Spleen (tissue), 13 donors: ENCODE data around the gene ZMYND8. TPM values are rescaled to one million over a fixed set of nuclear protein-coding genes. Genes with fewer than 3 reads are reported as not detected.

Source experiments
- DNase-seq: peaks from one replicate; pipeline ENCODE4 v3.0.0-alpha.2; 2020
- H3K27ac ChIP-seq, 8 donors: fragments of 200-600 bp; sonication (generic) in 7 of 8; 1 replicate in 4 of 8; 2 replicates in 4 of 8; pipeline versions ENCODE4 v1.5.0 to v1.8.0; 2016 to 2021; ENCODE audit warnings: inconsistent platforms in 4 of 8, mild to moderate bottlenecking in 4 of 8, moderate library complexity in 1 of 8
- H3K27me3 ChIP-seq, 7 donors: fragments of 200-600 bp; sonication (generic) in 6 of 7; replicated peaks in 1 of 7; 1 replicate in 4 of 7; 2 replicates in 3 of 7; pipeline versions ENCODE4 v1.5.0 to v1.8.0; 2016 to 2021; ENCODE audit warnings: inconsistent platforms in 3 of 7, mild to moderate bottlenecking in 1 of 7
- H3K36me3 ChIP-seq, 6 donors: fragments of 200-600 bp; sonication (generic) in 5 of 6; 1 replicate in 4 of 6; 2 replicates in 2 of 6; pipeline versions ENCODE4 v1.5.0 to v1.8.0; 2016 to 2021; ENCODE audit warnings: inconsistent platforms in 2 of 6
- H3K4me1 ChIP-seq, 6 donors: fragments of 200-600 bp; sonication (generic) in 5 of 6; 1 replicate in 3 of 6; 2 replicates in 3 of 6; pipeline versions ENCODE4 v1.5.0 to v1.8.0; 2016 to 2021; ENCODE audit warnings: inconsistent platforms in 3 of 6
- H3K4me3 ChIP-seq, 8 donors: fragments of 200-600 bp; sonication (generic) in 7 of 8; 1 replicate in 4 of 8; 2 replicates in 4 of 8; pipeline versions ENCODE4 v1.5.0 to v1.8.0; 2016 to 2021; ENCODE audit warnings: inconsistent platforms in 4 of 8, mild to moderate bottlenecking in 4 of 8, moderate library complexity in 2 of 8
- H3K9me3 ChIP-seq, 8 donors: fragments of 200-600 bp; sonication (generic) in 7 of 8; 1 replicate in 4 of 8; 2 replicates in 4 of 8; pipeline versions ENCODE4 v1.5.0 to v1.8.0; 2016 to 2021; ENCODE audit warnings: inconsistent platforms in 4 of 8
- POLR2A ChIP-seq, 3 donors: fragments of 450-650 bp; IDR thresholded peaks; one replicate each; pipeline ENCODE4 v1.5.1; 2017; ENCODE audit warnings: antibody characterized with exemption in 3 of 3, mild to moderate bottlenecking in 1 of 3
- POLR2AphosphoS5 ChIP-seq, 3 donors: sonication (generic); formaldehyde crosslinking; IDR thresholded peaks; one replicate each; pipeline ENCODE4 v1.5.1; 2017; ENCODE audit warnings: antibody characterized with exemption in 3 of 3
- WGBS, 5 donors: extraction: QIAGEN DNeasy Blood & Tissue Kit in 3 of 5; methylation state at CpG; one replicate each; pipeline versions ENCODE4 v1.1.5 to v1.1.7; 2013 to 2018; 5-methylcytosine and 5-hydroxymethylcytosine counted together
- intact Hi-C: fragments of 100-400 bp; cut with DNase I; formaldehyde crosslinking; loops from one replicate; pipeline ENCODE4 v1.15.0; 2023; ENCODE audit warnings: low total_unique reads
- long read RNA-seq, 2 donors: transcript quantifications; one replicate each; lab custom pipeline, GENCODE V29; 2026
- polyA plus RNA-seq, 3 donors: library from polyadenylated mRNA; stranded (reverse); fragments of 200-250 nt; gene quantifications; one replicate each; pipeline ENCODE4 v1.2.1, GENCODE V29; 2013
- total RNA-seq, 7 donors: library from RNA; depleted of rRNA in 3 of 7; stranded (reverse); fragments of >200 nt in 3 of 7; fragmentation: NEBNext Ultra II Directional in 4 of 7; extraction: Animal tissue kit (Norgen Biotek cat#: 25700) in 4 of 7; gene quantifications; one replicate each; pipeline versions ENCODE4 v1.1.0 to v1.2.1, GENCODE V29; 2016 to 2021
- TF ChIP-seq, protein P1 (sequence below), 11 experiments: fragments of 200-600 bp in 7 of 11; fragments of 450-650 bp in 4 of 11; sonication (generic) in 4 of 11; IDR thresholded peaks in 8 of 11; conservative IDR thresholded peaks in 3 of 11; 1 replicate in 7 of 11; 2 replicates in 4 of 11; pipeline versions ENCODE4 v1.4.0 to v1.8.0; 2016 to 2021; ENCODE audit warnings: antibody characterized with exemption in 11 of 11, inconsistent platforms in 4 of 11, mild to moderate bottlenecking in 1 of 11
- donor health status: healthy with polysubstance abuse.
- donor health status: DM: no; HTN: no; CAD: no; lungs with moderate emphysema.
- donor health status: DM: no; HTN: no; CAD: no.
- donor health status: Bipolar disorder and iron deficiency.
- donor health status: healthy.
- donor health status: DM: no; HTN: no; CAD: no.
- donor health status: DM: yes; HTN: yes; CAD: no.

Gene ZMYND8
- 10 to 100 TPM; 30.3 to 64.0 (median 56.0) TPM for total RNA-seq
- polyA plus RNA-seq, result 10 to 100 TPM; 12.5 to 16.8 (median 15.6) TPM
- long read RNA-seq, donor 1, partial matches to known transcripts, result 0 of 1 reads
- long read RNA-seq, donor 1, other reads (novel, unspliced or antisense), result 0 of 1 reads
- long read RNA-seq, donor 2, partial matches to known transcripts, result 0 of 1 reads
- long read RNA-seq, donor 2, other reads (novel, unspliced or antisense), result 0 of 1 reads

DNA sequence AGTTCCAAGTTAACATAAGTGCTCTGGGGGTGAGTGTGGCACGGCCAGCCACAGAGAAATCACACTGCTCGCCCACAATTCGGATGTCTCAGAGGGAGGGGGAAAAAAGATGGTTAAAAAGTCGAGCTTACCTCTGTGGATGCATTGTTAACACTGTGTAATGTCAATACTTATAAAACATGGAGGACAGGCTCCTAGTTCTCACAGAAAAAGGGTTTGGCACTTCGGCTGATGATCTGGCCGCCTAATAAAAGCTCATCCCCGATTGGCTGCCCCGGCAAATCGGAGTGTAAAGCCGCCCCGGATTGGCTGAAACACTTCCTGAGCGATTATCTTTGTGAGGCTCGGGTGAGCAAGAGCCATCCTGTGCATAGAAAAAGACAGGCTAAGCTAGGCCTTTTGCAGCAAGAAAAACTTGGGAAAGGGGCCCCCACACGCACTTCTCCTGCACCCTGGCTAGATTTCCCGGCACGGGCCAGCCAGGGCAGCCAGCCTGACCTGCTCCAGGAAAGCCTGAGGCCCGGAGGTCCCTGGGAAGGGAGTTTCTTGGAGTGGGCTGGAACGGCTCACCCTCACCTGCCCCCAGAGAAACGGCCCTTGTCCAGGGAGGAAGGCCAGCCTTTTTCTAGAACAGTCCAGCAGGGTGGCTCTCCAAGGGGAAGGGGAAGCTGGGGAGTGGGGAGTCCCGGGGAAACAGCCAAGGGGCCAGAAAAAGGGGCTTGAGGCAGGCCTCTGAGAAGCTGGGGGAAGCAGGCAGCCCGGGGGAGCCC is at the start of gene ZMYND8:
Gene ZMYND8 (minus strand): TSS at position 174 of the 770 bp plus-strand sequence. CDS start 29 bp downstream, at position 145.
- WGBS, 5 donors, result 3 to 5% (median 3%) methylated on average over 21 of the region's 21 CpGs
- intact Hi-C loops, result no loop called here
- Histone ChIP-seq H3K4me3 (peak within 1 kb of the TSS; percentile 9 to 62 (median 20)), H3K9me3 (no peaks in the 10 kb centered on the region), H3K27me3 (no peaks in the 10 kb centered on the region), H3K27ac (peak within 1 kb of the TSS; percentile 96 to 99 (median 98)), H3K4me1 (peaks cover 82 to 100% (median 99%) of the 10 kb centered on the region in 6 donors), H3K36me3 (no peaks in the 10 kb centered on the region)
- TF ChIP-seq POLR2A (IDR thresholded peaks at IDR 0.05) (no peak), POLR2AphosphoS5 (IDR thresholded peaks at IDR 0.05) (peak in 2 of 3 donors; percentile 5 to 48)
- TF ChIP-seq, protein P1, sequence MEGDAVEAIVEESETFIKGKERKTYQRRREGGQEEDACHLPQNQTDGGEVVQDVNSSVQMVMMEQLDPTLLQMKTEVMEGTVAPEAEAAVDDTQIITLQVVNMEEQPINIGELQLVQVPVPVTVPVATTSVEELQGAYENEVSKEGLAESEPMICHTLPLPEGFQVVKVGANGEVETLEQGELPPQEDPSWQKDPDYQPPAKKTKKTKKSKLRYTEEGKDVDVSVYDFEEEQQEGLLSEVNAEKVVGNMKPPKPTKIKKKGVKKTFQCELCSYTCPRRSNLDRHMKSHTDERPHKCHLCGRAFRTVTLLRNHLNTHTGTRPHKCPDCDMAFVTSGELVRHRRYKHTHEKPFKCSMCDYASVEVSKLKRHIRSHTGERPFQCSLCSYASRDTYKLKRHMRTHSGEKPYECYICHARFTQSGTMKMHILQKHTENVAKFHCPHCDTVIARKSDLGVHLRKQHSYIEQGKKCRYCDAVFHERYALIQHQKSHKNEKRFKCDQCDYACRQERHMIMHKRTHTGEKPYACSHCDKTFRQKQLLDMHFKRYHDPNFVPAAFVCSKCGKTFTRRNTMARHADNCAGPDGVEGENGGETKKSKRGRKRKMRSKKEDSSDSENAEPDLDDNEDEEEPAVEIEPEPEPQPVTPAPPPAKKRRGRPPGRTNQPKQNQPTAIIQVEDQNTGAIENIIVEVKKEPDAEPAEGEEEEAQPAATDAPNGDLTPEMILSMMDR (IDR thresholded peaks at IDR 0.05 in 8 of 11, conservative IDR thresholded peaks at IDR 0.05 in 3 of 11), result no peak
- peak; percentile 93 for DNase-seq

DNA sequence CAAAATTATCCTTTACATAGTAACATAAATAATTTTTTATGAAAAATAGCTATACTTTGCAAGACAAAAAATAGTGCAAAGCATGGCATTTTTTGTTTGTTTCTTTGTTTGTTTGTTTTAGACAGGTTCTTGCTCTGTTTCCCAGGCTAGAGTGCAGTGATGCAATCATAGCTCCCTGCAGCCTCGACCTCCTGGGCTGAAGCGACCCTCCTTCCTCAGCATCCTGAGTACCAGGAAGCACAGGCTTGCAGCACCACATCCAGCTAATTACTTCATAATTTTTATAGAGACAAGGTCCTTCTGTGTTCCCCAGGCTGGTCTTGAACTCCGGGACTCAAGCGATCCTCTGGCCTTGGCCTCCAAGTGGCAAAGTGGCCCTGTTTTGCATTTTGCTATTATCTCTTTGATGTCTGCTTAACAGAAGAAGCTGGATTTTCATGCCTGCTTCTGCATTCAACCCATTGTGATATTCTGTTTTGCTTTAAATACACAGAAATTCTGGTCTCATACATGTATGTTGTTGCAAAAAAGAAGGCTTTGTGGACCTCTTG is 49.4 kb upstream of the ZMYND8 start:
- no peaks in the 10 kb centered on the region for H3K36me3 ChIP-seq
- TF ChIP-seq POLR2A (IDR thresholded peaks at IDR 0.05), result no peak
- peak in 2 of 3 donors; percentile 60 to 73 for TF ChIP-seq POLR2AphosphoS5 (IDR thresholded peaks at IDR 0.05)
- peaks cover 0 to 42% (median 16%) of the 10 kb centered on the region in 6 donors for H3K4me1 ChIP-seq
- no peak overlapping the region for H3K4me3 ChIP-seq
- 46 to 55% (median 49%) methylated on average over 4 of the region's 4 CpGs for WGBS, 5 donors
- H3K27ac ChIP-seq, result peak overlapping the region in 5 of 8 donors; percentile 34 to 68 (median 54)
- peaks cover 0 to 4% (median 0%) of the 10 kb centered on the region in 8 donors for H3K9me3 ChIP-seq
- intact Hi-C loops, result no loop called here
- no peak for DNase-seq
- no peaks in the 10 kb centered on the region for H3K27me3 ChIP-seq

DNA sequence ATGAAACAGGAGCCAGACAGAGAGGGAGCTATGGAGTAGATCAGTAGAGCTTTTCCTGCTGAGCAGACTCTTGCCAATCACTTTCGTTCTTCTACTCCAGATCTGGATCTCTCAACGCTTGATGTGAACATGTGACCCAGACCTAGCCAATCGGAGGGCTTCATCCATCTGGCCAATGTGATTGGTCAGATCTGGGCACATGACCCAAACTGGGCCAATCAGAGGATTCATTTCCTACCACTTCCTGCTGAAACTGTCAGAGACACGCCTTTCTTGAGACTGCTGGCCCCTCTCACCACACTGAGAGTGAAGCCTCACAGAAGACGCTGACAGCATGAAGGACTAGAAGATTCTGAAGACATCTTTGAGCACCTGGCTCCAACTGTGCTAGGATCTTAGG is 44.2 kb upstream of the ZMYND8 start:
- Histone ChIP-seq H3K4me3 (no peak overlapping the region), H3K9me3 (peaks cover 0 to 7% (median 0%) of the 10 kb centered on the region in 8 donors), H3K36me3 (no peaks in the 10 kb centered on the region), H3K27ac (no peak overlapping the region), H3K27me3 (no peaks in the 10 kb centered on the region), H3K4me1 (peaks cover 0 to 18% (median 10%) of the 10 kb centered on the region in 6 donors)
- intact Hi-C loops, result no loop called here
- 92 to 98% (median 95%) methylated on average over 5 of the region's 5 CpGs for WGBS, 5 donors
- DNase-seq, result no peak
- TF ChIP-seq POLR2AphosphoS5 (IDR thresholded peaks at IDR 0.05) (no peak), POLR2A (IDR thresholded peaks at IDR 0.05) (no peak)
- TF ChIP-seq, protein P1 (IDR thresholded peaks at IDR 0.05 in 8 of 11, conservative IDR thresholded peaks at IDR 0.05 in 3 of 11), result no peak

- no peaks in the 10 kb centered on the region for H3K27me3 ChIP-seq
- peaks cover 0 to 12% (median 8%) of the 10 kb centered on the region in 6 donors for H3K4me1 ChIP-seq
- no peaks in the 10 kb centered on the region for H3K36me3 ChIP-seq
- no peak for DNase-seq
- no peak overlapping the region for H3K4me3 ChIP-seq
- H3K27ac ChIP-seq, result peak overlapping the region in 4 of 8 donors; percentile 6 to 27 (median 27)
- TF ChIP-seq, protein P1 (IDR thresholded peaks at IDR 0.05 in 8 of 11, conservative IDR thresholded peaks at IDR 0.05 in 3 of 11), result no peak
- TF ChIP-seq POLR2A (IDR thresholded peaks at IDR 0.05) (no peak), POLR2AphosphoS5 (IDR thresholded peaks at IDR 0.05) (no peak)
- intact Hi-C loops, result no loop called here
- peaks cover 0 to 7% (median 0%) of the 10 kb centered on the region in 8 donors for H3K9me3 ChIP-seq
- 59 to 66% (median 63%) methylated on average over 9 of the region's 9 CpGs for WGBS, 5 donors
Observed at GRCh38 chr20:47397652-47398301, 41.3 kb upstream of the ZMYND8 start.
